HG02943 (cell line): Measurements from ENCODE around the gene SAPCD2.
"Not testable (repeated sequence)": the region's sequence is repeated elsewhere in the genome, so short reads cannot be mapped to it uniquely, and the experiment has no call there.

Experiments used
- ATAC-seq: cut with Tn5 transposase; IDR thresholded peaks from one replicate; pipeline ENCODE4 v1.9.1; 2021; ENCODE audit warnings: mild to moderate bottlenecking, low read depth, moderate library complexity; ENCODE audit not compliant: unreplicated experiment

Gene SAPCD2

DNA sequence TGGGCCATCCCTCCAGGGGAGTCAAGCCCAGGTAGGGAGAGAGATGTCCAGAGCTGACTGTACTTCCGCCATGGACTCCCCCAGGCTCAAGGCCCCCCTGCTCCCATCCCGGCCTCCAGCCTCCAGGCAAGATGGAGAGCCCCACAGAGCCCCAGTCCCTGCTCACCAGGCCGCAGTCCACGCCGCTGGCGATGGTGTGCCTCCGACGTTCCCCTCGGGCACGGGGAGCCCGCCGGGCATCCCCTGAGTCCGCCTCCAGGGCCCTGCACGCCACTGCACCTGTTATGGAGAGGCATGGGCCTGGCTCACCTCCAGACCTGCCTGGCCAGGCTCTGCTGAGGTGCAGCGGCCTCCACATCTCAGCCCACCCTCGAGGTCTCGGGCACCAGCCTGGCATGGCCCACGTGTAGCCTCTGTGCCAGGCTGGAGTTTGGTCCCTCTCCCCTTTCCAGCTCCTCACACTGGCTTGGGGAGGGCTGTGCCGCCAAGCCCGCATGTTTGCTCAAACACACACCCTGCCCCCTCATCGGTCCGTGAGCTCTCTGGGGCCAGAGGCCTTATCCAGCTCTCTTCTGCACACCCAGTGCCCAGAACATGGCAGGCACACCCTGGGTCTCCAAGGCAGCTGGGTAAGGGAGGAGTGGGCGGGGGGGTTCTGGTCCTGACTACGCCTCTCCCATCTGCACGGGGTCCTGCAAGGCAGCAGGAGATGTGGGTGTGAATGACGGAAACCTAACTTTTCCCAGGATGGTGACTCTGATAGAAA lies 4.1 kb downstream of the SAPCD2 start:
- ATAC-seq: no peak

DNA sequence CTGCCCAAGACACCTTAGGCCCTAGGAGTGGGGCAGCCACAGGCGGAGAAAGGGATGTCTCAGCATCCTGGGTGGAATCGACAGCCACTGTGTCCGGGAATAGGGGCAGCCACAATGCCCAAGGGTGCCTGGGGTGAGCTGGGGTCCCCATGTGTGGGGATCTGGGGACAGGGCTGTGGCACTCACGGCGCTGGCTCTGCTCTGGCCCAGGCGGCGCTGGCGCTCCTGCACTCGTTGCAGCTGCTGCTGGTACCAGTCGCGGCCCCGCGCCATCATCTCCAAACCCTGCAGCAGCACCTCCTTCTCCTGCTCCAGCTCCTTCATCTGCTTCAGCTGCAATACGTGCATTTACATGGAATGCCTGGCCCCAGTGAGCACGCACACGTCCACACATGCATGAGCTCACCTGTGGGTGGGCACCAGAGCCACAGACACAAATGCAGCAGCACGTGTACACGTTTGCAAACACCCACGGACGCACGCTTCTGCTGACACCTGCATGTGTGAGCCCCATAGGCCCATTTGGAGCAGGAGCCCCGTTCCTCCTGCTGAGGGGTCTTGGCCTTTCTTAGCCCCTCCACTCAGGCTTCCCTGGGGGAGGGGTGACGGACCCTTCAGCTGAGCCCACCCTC lies 4.9 kb downstream of the SAPCD2 start:
- ATAC-seq: no peak

DNA sequence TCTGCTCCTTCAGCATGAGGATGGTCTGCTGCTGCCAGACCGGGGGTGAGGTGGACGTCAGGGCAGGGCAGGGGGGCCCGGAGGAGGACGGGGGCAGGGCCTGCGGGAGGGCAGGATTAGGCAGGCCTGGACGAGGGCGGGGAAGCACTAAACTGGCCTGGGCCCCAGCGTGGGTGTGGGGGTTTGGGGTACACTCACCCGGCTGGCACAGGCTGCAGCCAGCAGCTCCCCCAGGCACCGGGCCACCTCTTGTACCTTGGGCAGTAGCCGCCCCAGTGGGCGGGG lies 5.5 kb downstream of the SAPCD2 start:
- ATAC-seq: no peak

DNA sequence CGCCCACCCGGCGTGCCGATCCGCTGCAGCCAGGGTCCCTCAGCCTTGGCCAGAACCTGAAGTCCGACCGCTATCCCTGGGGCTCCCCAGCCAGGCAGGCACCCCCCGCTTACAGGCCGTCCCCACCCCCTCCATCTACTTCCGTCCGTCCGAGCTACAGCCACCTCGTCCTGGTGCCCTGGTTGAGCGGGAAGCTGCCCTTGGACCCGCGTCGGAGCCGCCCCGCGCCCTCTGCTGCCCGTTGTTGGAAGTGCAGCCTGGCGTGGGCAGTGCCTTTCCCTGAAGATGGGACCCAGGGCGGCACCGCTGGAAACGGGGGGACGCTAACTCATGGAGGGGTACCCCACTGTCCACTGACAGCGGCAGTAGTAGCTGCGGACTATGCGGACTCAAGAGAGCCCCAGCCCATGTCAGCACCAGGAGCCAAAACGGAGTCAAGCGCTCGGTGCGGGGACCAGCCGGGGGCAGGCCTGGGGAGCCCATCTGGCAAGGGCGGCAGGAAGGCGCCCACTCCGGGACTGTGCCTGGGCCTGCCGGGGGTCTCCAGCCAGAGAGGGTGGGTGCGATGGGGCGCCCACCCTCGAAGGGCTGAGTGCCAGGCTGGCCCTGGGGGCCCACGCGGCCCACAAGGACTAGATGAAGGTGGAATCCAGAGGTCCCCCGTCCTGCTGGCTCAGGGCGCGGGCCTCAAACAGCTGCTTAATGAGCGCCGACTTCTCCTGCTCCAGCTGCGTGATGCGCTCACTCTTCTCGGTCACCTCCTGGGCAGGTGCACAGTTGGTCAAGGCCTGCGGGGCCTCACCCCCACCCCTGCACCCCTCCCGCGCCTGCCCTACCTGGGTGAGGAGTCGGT lies 6.1 kb downstream of the SAPCD2 start:
- no peak for ATAC-seq

DNA sequence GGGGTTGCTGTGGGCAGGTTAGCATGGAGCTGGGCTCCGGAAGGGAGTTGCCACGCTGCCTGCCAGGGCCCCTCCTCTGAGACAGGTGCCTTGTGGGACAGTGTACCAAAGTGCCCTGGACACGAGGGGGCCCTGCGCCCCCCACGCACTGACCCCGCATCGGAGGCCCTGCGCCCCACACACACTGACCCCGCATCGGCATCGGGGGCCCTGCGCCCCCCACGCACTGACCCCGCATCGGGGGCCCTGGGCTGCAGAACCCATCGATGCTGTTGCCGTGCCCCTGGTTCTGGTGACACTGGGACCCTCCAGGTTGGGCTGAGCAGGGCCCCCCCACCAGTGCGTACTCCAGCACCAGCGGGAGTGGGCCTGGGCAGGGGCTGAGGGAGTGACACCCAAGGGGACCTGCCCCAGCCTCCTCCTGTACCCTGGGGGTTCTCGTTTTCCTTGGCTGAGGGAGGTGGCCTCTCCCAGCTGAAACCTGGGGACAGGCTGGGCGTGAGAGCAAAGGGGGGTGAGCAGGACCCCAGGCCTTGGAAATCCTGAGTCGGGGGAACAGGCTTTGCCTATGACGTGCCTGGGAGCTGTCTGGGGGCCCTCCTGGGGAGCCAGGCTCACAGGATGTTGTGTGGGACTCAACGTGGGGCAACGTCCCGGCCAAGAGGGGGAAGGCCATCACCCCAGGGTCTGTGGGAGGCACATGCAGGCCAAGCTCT lies 6.9 kb downstream of the SAPCD2 start:
- no peak for ATAC-seq

DNA sequence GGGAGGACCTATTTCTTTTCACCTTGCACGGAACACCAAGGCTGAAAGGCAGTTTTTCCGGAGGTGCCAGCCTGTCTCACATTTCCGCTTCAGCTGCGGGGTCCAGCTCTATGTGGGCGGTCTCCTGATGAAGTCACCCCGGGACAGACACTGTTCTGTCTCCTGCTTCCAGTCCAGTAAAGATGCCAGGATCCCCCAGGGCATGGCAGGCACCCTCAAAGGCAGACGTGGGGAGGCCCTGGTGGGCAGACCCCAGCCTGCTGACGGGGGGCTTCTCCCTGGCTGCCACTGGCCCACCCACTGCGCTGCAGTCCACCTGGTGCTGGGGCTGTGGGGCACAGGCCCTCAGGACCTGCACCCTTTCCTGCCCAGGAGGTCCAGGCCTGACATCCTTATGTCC lies 7.6 kb downstream of the SAPCD2 start:
- not testable (repeated sequence) for ATAC-seq

DNA sequence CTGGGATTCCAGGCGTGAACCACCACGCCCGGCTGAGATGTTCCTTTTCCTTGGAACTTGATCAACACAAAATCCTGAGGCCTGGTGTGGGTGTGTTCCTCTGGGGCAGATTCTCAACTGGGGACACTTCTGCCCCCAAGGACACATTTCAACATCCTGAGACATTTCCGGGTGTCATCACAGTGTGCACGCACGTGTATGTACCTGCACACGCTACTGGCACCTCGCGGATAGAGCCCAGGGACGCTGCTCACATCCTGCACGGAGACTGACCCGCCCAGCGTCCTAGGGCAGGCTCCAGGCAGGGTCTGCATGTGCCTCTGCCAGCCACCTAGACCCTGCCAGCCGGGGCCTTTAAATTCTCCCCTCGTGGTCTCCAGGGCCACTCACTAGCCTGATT lies 8.0 kb downstream of the SAPCD2 start:
- no peak for ATAC-seq

DNA sequence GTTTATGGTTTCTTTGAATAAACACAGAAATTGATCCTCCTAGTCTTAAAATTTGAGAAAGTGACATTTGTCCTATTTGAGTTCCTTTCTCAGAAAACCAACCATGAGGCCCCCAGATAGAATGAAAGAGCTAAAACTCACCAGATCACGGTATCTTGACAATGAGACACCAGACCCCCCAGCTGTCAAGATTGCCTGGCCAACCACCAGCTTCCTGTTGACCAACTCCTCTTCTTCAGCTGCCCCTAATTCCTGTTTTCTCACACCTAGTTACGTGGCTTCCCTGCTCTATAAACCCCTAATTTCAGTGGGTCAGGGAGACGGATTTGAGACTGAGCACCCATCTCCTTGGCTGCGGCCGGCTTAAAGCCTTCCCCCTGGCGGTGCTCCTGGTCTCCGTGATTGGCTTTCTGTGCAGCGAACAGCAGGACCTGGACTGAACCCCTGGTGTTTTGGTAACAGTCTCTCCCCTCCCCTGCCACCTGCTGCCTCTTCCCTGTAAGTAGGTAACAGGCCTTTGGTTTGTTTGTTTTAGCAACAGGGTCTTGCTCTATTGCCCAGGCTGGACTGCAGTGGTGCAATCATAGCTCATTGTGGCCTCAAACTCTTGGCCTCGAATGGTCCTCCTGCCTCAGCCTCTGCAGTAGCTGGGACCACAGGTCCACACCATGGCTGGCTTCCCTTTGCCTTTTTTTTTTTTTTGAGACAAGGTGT lies 11.7 kb downstream of the SAPCD2 start:
- ATAC-seq: no peak

DNA sequence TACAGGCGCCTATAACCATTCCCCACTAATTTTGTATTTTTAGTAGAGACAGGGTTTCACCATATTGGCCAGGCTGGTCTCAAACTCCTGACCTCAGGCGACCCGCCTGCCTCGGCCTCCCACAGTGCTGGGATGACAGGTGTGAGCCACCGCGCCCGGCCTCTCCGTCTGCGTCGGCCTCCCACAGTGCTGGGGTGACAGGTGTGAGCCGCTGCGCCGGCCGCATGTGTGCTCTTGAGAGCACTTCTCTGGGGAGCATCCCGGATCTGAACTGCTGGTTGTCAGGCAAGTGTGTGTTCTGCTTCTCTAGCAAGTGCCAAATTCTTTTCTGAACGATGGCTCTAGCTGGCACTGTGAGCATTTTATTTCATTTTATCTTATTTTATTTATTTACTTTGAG lies 12.8 kb downstream of the SAPCD2 start:
- no peak for ATAC-seq

DNA sequence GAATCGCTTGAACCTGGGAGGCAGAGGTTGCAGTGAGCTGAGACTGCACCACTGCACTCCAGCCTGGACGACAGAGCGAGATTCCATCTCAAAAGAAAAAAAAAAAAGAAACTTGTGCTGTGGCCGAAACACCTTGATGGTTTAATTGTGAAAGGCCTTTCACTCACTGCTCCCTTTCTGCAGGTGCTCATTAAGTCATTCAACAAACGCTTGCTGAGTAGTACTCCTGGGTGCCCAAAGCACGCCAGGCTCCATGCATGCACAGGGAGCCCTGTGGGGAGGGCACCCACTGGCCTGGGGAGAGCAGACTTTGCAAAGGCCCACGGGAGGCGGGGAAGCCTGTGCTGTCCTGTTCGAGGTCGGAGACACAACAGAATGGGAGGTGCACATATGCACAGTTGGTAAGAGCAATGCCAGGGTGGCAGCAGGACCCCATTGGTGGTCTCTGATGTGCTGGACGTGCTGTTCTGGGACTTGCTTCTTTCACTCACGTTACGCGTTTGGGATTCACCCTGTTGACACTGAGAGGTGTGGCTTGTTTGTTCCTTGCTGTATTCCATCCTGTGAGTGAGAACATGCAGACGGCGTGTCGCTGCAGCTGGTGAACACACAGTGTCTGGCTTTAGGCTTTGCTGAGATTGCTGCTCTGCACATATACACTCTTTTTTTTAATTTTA lies 13.5 kb downstream of the SAPCD2 start:
- no peak for ATAC-seq

DNA sequence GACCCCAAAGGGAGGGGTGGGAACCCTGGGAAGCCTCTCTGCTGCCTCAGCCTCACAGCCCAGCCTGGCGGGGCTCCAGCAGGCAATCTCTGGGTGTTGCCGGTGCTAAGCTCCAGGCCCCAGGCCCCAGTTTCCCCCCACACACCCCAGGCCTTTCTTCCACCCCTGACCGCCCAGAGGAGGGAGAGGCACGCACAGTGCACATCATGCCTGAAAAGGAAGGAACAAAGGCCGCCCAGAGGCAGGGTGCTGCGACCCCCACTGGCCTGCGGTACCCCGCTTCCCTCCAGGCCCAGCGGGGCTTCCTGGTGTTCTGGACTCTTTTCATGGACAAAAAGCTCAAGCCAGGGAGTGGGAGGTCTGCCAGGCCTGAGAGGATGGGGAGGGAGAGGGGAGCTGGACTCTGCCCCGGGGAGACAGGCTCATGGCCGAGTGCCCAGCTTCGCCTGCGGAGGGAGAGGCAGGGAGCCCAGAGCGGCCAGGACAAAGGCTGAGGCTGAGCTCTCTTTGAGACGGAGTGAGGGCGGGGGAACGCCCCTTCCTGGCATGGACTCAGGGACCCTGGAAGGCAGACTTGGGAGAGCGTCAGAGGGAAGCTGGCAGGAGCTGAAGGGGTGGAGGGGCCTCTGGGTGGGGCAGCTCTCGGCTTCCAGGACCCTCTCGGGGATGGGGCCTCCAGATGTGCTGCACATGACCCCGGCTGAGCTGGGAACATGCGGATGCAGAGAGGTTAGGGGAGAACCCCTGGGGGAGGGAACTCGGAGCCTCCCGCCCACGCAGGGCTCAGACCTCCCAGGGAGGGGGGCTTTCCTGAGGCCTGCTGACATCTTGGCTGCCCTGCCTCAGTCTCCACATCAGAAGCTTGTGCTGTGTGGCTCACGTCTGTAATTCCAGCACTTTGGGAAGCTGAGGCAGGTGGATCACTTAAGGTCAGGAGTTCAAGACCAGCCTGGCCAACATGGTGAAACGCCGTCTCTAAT lies 14.7 kb downstream of the SAPCD2 start:
- ATAC-seq: no peak

DNA sequence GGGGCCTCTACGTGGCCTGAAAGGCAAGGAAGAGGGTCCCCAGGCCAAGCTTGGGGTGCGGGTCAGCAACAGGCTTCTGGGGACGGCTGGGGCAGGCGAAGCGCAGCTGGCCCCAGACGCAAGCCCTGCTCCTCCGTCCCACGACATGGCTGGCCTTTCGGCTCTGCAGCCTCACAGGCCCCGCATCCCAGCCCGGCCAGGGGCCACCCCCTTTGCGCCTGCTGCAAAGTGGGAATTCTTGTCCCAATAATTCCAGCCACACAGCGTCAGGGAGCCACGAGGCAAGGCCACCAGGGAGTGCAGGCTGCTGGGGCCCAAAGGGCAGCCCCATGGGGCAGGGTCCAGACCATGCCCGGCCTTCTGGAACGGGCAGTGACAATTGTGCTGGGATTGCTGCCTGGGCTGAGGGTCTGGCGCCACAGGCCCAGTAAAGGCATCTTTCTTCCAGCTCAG lies 15.4 kb downstream of the SAPCD2 start:
- ATAC-seq: no peak

DNA sequence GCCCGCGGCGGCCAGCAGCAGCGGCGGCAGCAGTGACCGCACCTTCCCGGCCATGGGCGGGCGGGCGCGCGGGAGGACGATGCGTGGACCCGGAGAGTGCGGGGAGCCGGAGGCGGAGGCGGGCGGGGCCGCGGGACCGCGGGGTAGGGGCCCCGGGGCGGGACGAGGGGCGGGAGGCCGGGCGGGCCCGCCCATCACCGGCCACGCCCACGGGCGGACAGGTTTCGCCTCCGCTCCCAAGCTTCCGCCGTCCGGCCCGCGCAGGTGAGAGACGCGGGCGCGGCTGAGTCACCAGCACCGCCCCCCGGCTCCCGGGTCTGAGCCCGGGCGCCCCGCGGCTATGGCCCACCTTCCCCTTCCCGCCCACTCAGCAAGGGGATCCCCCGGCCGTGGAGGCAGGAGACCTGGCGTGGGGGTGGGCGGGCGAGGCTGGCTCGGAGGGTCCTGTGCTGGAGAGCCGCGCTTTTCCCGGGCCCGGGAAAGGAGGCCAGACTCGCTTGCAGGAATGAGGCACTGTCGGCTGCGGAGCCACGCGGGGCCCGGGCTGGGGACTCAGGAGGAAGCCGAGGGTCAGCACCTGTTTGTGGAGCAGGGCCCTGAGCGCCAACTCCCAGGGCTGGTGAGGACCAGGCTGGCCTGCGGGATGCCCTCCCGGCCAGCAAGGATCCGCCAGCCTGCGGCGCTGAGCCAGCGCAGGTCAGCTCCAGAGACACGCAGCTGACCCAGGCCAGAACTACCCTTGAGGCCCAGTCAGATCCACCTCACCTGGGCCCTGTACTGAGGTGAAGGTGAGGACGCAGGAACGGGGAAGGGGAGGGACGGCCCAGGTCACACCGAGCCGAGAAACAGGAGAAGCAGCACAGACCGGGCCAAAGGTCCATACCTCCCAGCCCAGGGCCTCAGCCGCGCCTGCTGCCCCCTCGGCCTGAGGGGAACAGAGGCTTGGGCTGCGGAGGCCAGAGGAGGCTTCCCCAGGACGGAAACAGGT lies 16.1 kb downstream of the SAPCD2 start, which contains the start of gene ENTPD2:
ENTPD2 (minus strand) TSS at position 118 of the 988 bp plus-strand sequence; CDS start at position 54, 64 bp downstream.
- no peak for ATAC-seq

DNA sequence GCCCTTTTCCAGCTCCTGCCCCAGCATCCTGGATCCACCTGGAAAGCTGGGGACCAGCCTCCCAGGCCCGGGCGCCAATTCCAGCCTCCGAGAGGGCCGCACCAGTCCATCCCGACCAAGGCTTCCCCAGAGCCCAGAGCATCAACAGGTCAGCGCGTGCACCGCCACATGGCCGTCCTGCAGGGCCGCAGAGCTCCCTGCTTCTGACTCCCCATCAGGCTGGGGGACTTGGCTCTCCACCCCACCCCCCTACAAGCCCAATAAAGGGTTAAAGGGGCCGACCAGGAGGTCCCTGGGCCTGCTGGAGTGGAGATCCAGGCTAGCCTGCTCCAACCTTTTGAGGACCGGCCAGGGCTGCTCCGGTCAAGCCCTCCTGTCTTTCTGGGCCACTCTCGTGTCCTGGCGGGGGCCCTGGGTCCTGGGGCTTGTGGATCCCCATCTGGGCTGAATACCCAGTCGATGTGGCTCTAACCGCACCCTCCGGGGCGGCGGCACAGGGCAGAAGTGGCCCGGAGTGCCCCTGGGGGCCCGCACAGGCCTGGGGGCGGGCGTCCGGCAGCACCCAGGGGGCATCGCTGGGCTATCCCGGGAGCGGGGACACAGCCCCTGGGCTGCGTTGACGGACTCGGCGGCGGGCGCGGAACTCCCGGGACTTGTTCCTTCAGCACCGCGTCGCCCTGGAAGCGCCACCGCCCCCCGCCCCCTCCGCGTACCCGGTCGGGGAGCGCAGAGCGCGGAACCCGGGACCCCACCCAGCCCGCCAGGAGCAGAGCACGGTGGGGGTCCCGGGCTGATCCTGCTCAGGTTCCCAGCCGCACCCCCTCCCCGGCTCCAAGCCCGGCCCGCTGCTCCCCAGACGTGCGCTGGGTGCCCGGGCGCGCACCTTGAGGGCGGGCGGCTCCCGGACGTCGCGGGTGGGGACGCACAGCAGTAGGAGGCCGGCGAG lies 17.1 kb downstream of the SAPCD2 start:
- ATAC-seq: no peak

DNA sequence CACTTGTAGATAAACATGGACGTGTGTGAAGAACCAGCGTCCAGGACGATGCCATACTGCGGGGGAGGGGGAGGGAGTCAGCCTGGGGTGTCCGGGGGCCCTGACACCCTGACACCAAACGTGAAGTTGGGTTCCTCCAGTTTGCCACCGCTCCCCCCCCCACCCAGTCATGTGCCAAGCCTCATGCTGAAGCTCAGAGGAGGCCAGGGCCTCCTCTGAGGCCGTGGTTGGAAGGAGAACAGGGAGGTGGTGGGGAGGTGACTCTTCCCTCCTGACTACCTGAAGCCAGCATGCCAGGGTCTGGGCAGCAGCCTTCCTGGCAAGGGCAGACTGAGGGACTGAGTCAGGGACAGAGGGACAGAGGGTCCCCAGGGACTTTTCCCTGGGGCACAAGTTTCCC lies 18.1 kb downstream of the SAPCD2 start:
- ATAC-seq: no peak

DNA sequence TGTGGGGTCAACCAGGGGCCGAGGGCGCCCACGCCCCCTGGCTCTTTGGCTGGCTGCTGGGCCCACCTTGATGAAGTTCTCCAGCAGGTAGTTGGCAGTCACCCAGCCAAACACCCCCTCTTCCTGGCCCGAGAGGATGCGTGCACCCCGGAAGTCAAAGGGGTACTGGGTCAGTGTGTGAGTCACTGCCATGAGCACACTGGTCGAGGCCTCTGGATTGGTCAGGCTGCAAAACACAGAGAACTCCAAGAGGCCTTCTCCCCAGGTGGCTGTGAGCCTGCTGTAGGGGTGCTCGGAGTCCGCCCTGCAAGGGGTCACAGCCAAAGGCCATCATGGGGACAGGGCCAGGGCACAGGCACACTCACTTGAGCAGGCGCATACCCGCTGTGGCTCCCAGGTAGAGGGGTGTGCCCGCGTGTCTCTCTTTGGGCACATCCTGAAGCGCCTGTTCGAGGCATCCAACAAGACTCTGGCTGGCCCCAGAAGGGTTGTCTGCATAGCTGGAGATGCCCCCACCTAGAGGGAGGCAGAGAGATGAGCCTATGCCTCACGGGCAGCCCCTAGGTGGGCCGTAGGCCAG lies 19.1 kb downstream of the SAPCD2 start:
- no peak for ATAC-seq
